H54 (cell line): ENCODE measurements around the gene THADA.
"Not testable (repeated sequence)": the region's sequence is repeated elsewhere in the genome, so short reads cannot be mapped to it uniquely, and the experiment has no call there.

ENCODE experiments used
- DNase-seq: peaks from one replicate; pipeline ENCODE4 v3.0.0; 2011; ENCODE audit warnings: low spot score, mixed read lengths; ENCODE audit not compliant: insufficient read length
- FAIRE-seq: peaks from 3 replicates; lab custom pipeline; 2011; peaks lifted over from hg19 to GRCh38; lab: Jason Lieb, UNC
- POLR2A ChIP-seq: IDR thresholded peaks from 2 replicates; pipeline ENCODE4 v1.6.1; 2011; ENCODE audit warnings: low read depth, mild to moderate bottlenecking, low read length

Gene THADA, protein sequence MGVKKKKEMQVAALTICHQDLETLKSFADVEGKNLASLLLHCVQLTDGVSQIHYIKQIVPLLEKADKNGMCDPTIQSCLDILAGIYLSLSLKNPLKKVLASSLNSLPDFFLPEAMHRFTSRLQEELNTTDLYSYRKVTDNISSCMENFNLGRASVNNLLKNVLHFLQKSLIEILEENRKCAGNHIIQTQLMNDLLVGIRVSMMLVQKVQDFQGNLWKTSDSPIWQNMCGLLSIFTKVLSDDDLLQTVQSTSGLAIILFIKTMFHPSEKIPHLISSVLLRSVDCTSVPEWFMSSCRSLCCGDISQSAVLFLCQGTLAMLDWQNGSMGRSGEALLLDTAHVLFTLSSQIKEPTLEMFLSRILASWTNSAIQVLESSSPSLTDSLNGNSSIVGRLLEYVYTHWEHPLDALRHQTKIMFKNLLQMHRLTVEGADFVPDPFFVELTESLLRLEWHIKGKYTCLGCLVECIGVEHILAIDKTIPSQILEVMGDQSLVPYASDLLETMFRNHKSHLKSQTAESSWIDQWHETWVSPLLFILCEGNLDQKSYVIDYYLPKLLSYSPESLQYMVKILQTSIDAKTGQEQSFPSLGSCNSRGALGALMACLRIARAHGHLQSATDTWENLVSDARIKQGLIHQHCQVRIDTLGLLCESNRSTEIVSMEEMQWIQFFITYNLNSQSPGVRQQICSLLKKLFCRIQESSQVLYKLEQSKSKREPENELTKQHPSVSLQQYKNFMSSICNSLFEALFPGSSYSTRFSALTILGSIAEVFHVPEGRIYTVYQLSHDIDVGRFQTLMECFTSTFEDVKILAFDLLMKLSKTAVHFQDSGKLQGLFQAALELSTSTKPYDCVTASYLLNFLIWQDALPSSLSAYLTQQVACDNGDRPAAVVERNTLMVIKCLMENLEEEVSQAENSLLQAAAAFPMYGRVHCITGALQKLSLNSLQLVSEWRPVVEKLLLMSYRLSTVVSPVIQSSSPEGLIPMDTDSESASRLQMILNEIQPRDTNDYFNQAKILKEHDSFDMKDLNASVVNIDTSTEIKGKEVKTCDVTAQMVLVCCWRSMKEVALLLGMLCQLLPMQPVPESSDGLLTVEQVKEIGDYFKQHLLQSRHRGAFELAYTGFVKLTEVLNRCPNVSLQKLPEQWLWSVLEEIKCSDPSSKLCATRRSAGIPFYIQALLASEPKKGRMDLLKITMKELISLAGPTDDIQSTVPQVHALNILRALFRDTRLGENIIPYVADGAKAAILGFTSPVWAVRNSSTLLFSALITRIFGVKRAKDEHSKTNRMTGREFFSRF (N-terminal part only)

DNA sequence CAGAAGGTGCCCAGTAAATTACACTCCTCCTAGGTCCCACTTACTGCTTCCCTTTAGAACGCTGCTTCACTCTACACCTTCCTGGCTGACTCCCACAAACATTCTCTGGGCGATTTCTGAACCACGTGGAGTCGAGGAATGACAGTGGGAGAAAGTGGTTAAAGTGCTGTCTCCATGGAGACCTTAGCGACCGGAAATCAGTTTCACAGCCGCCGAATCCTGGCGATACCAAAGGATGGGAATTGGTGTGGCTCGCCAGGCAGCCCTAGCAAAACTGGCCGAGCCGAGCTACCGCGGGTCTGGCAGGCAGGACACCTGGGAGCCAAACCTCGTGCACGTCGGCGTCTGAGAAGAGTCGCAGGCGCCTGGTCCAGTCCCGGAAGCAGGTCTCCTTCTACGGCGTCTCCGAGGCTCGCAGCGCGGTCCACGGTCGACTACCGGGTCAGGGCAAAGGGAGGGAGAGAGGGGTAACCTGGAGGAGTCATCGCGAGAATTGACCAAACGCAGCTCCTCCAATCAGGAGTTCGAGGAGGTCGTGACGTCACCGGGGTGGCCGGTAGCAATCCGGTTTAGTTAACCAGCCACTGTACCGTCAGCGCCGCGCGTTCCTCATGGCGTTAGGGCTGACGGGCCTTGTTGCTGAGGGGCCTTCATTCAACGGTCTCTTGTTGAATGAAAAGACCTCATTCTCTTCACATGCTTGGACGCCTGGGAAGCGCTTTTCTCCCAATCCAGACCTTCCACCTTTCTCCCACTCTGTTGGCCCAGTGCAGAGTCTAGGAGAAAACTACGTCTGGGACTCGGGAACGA is at the start of gene THADA:
THADA (minus strand) TSS at position 436 of the 810 bp plus-strand sequence. CDS start 3,646 bp downstream, outside the sequence.
- FAIRE-seq (peak; percentile 97), DNase-seq (peak; percentile 90)
- peak; percentile 93 for TF ChIP-seq POLR2A

DNA sequence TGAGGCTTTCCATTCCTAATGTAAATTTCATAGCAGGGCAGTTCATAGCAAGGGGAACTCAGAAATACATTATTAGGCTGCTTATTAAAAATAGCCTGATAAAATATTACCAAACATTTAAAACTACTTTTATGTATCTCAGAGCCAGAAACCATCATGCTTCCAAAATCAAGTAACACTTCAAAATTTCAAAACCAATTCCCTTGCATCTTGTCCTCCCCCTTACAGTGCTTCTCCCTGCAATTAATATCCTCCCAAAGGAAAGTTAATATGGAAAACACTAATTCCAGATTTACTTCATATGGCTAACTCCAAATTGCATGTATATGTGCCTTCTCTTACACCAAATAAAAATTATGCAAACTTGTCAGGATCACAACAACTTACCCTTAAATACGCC is 47.8 kb upstream of the THADA start:
- FAIRE-seq, result no peak
- no peak for DNase-seq

DNA sequence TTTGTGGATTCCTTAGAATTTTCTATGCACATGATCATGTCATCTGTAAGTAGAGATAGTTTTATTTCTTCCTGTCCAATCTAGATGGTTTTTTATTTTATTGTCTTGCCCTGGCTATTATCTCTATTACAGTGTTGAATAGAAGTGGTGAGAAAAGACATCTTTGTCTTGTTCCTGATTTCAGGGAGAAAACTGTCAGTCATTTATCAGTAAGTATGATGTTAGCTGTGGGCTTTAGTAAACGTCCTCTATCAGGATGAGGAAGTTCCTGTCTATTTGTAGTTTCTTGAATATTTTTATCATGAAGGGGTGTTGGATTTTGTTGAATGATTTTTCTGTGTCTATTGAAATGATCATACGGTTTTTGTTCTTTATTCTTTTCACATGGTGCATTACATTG is 46.5 kb upstream of the THADA start:
- DNase-seq (no peak), FAIRE-seq (no peak)
- TF ChIP-seq POLR2A, result no peak

More for the DNA sequence above, 47.8 kb upstream of the THADA start:
- no peak for TF ChIP-seq POLR2A

DNA sequence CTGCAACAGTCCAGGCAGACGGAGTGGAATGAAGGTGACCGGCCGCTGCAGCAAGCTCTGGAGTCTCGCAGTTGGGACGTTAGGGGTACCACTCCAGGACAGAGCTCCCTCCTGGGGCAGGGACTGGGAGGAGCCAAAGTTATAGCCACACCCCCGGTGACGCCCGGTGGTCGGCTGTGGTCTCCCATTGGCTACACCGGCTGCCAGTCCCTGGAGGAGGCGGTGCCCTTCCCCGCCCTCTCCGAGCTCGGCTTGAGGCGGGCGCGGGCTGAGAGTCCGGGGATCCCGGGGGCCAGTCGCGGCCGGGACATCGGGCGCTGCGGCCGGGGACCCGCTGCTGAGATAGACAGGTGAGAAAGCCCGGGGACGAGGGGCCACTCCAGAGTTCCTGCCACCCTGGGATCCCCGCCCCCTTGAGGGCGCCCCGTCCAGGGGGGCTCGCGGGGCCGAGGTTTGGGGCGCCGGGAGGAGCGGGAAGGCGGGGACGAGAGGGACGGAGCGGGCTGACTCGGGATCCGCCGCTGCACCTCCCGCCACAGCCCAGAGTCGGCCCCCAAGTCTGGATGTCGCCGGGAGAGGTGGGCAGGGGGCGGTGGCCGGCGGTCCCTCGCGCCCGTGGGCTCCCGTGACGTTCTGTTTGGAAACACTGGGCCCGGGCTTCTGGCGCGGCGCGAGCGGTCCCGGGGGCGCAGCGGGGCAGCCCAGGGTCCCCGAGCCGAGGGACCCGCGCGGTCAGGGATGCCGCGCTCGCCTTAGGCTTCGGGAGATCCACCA is 41.4 kb upstream of the THADA start, which contains the start of gene PLEKHH2:
PLEKHH2 (plus strand) TSS at position 231 of the 774 bp plus-strand sequence. CDS start 7,414 bp downstream, outside the sequence.
- DNase-seq, result peak; percentile 88
- FAIRE-seq, result peak; percentile 27
- no peak for TF ChIP-seq POLR2A

DNA sequence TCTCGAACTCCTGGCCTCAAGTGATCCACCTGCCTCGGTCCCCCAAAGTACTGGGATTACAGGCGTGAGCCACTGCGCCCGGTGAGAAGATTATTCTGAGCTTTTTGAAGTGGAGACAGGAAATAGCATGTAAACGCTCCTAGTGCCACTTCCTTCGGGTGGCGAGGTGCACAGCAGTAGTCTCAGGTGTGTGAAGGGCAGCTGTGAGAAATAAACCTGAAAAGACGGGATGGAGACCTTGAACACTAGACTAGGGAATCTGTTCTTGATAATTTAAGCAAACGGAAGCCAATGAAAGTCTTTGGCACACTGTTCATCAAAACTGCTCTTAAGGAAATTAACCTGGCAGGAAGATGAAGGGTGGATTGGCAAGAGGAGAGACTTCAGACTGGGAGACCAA is 40.8 kb upstream of the THADA start:
- DNase-seq (no peak), FAIRE-seq (no peak)
- TF ChIP-seq POLR2A, result no peak

DNA sequence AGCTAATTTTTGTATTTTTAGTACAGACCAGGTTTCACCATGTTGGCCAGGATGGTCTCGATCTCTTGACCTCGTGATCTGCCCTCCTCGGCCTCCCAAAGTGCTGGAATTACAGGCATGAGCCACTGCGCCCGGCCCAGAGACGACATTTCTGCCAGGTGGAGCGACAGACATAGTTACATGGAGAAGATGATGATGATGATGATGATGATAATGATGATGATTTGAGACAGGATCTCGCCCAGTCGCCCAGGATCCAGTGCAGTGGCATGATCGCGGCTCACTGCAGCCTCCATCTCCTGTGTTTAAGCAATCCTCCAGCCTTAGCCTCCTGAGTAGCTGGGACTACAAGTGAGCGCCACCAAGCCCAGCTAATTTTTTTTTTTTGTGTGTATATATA is 40.3 kb upstream of the THADA start:
- not testable (repeated sequence) for FAIRE-seq

DNA sequence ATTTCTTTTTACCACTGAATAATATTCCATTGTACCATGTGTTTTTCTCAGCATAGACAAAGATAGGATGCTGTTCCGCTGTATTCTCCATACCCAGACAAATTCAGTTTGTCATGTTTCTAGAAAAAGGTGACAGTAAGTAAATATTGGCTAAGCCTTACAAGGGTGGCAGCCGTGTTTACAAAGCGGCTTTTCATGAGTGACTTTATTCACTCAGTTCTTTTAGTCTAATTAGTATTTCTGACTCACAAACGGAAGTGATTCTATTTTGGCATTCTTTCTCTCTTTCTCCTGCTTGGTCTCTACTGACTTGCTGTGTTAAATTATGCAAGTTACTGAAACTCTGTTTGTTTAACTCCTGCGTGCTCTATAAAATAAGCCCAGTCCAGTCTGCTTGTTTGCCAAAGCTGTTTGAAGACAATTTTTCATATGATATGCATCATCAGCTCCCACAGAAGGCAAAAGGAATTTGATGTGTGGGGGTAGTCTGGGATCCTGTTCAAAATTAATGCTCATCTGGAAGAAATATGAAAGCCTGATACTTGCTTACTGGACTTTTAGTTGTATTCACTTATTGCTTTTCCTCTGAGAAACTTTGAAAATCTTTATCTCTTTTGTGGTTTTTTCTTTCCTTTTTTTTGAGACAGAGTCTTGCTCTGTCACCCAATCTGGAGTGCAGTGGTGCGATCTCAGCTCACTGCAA is 38.9 kb upstream of the THADA start:
- DNase-seq (no peak), FAIRE-seq (no peak)
- no peak for TF ChIP-seq POLR2A

More for the DNA sequence above, 40.3 kb upstream of the THADA start:
- not testable (repeated sequence) for DNase-seq

DNA sequence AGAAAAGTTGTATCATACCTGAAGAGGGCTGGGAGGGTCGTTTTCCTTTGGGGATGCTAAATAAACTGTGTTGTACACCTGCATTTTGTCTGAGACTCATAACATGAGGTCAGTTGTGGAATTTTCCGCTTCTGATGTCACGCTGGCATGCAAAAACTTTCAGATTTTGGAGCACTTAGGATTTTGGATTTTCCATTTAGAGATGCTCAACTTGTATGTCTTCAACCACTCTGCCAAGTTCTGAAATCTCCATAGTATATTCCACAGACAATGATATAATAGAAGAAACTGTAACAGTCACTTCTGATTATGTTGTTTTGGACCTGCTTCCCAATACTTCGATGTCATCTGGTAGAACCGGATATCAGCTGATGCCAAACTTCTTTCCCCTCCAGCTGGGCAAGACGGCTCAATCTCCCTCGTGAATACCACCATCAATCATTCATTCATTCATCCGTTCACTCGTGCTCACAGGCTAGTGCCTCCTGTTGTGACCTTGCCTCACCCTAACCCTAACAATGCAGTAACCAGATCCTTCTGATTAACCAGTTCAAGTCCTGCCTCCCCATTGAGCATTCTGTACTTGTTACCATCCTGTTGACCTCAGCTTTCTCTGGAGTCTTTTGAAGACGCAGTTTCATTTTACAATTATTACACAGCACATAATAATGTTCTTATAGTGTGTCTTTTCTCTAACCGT is 35.9 kb upstream of the THADA start:
- no peak for DNase-seq
- no peak for TF ChIP-seq POLR2A
- FAIRE-seq, result no peak

DNA sequence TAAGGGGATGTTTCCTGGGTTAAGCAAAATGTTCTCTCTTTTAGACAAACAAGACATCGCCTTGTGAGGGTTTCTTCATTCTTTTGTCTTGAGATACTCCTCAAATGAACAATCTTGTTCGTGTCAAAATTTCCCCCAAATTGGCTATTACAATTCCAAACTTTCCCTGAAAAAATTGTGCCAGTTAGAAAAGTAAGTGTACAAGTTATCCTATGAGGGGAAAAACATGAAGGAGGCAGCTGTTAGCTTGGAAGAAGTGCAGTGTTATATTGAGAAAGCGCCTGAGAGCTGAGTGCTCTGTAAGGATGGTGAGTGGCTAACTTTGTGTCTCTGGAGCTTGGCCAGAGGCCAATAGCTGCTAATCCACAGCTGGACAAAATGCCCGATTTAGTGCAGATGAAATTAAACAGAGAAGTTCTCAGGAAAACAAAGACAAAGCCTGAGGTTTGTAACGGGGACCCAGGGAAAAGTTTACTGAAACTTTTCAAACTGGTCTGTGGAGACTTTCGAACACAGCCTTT is 27.2 kb upstream of the THADA start:
- DNase-seq (no peak), FAIRE-seq (no peak)
- TF ChIP-seq POLR2A, result no peak

DNA sequence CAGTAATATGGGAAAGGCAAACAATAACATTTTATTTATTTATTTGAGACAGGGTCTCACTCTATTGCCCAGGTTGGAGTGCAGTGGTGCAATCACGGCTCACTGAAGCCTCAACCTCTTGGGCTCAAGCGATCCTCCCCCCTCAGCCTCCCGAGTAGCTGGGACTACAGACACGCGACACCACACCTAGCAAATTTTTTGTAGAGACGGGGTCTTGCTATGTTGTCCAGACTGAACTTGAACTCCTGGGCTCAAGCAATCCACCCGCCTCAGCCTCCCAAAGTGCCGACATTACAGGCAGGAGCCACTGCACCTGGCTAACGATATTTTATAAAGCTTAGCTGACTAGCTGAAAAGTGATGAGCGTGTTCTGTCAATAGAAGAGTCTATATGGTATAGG is 23.7 kb upstream of the THADA start:
- no peak for DNase-seq
- FAIRE-seq, result no peak
- no peak for TF ChIP-seq POLR2A
